NOMO-1 treated with dmso at 0.1 percent for 144 hours (cell line): ENCODE data around the gene P4HTM.

Source experiments
- DNase-seq: peaks from one replicate; lab custom pipeline; 2025; ENCODE audit not compliant: unreplicated experiment; lab: John Stamatoyannopoulos, UW

The P4HTM gene

GRCh38 chr3:48982686-48983085, 7.4 kb upstream of the P4HTM start:
- no peak for DNase-seq

GRCh38 chr3:48983096-48983495, 6.9 kb upstream of the P4HTM start:
- DNase-seq, result no peak

- DNase-seq, result no peak
These were observed 5.4 kb upstream of the P4HTM start for GRCh38 chr3:48984663-48985062.

GRCh38 chr3:48985831-48986376, 4.1 kb upstream of the P4HTM start:
- no peak for DNase-seq

GRCh38 chr3:48989126-48989795, 780 bp upstream of the P4HTM start:
- DNase-seq, result no peak

- no peak for DNase-seq
These were observed 812 bp downstream of the P4HTM start for GRCh38 chr3:48990636-48991469.

GRCh38 chr3:48991851-48992545, 2.0 kb downstream of the P4HTM start:
- no peak for DNase-seq

- DNase-seq, result no peak
These were observed 3.8 kb downstream of the P4HTM start for GRCh38 chr3:48993834-48994233.

- DNase-seq, result no peak
These were observed 6.6 kb downstream of the P4HTM start for GRCh38 chr3:48996640-48997039.

- DNase-seq, result no peak
These were observed 7.1 kb downstream of the P4HTM start for GRCh38 chr3:48997102-48997635.

- no peak for DNase-seq
These were observed 7.9 kb downstream of the P4HTM start for GRCh38 chr3:48997714-48998637.

GRCh38 chr3:48999085-48999858, 9.2 kb downstream of the P4HTM start:
- no peak for DNase-seq

- no peak for DNase-seq
These were observed 11.1 kb downstream of the P4HTM start for GRCh38 chr3:49001155-49001554.

GRCh38 chr3:49004352-49005302, 14.6 kb downstream of the P4HTM start:
- no peak for DNase-seq

- DNase-seq, result no peak
These were observed 15.3 kb downstream of the P4HTM start for GRCh38 chr3:49005303-49005680.

GRCh38 chr3:49005998-49006397, 16.0 kb downstream of the P4HTM start:
- DNase-seq, result no peak

GRCh38 chr3:49006408-49007067, 16.5 kb downstream of the P4HTM start:
- DNase-seq, result no peak
